Neural progenitor cell (in vitro differentiated cells): ENCODE results near the gene CHST6. TPM values are rescaled to one million over a fixed set of nuclear protein-coding genes. Genes with fewer than 3 reads are reported as not detected.

Source experiments
- DNase-seq: peaks from one replicate; pipeline ENCODE4 v3.0.0-alpha.2; 2016; ENCODE audit warnings: low spot score
- H2AFZ ChIP-seq: fragments of 200-600 bp; sonication (generic); replicated peaks from 2 replicates; pipeline ENCODE4 v1.6.1; 2016; ENCODE audit warnings: antibody characterized with exemption
- H3F3A ChIP-seq: fragments of 200-600 bp; sonication (generic); 2 replicates; pipeline ENCODE4 v1.6.1; 2016; ENCODE audit warnings: antibody characterized with exemption, low read depth
- H3K27ac ChIP-seq: fragments of 200-600 bp; sonication (generic); 2 replicates; pipeline ENCODE4 v1.5.1; 2016; ENCODE audit warnings: mild to moderate bottlenecking
- H3K27me3 ChIP-seq: fragments of 200-600 bp; sonication (generic); 2 replicates; pipeline ENCODE4 v1.6.1; 2016; ENCODE audit warnings: mild to moderate bottlenecking, moderate library complexity
- H3K36me3 ChIP-seq: fragments of 200-600 bp; sonication (generic); 2 replicates; pipeline ENCODE4 v1.5.1; 2016
- H3K4me1 ChIP-seq: fragments of 200-600 bp; sonication (generic); 2 replicates; pipeline ENCODE4 v1.6.1; 2016; ENCODE audit warnings: mixed run types
- H3K4me2 ChIP-seq: fragments of 200-600 bp; sonication (generic); 2 replicates; pipeline ENCODE4 v1.6.1; 2016
- H3K4me3 ChIP-seq: fragments of 200-600 bp; sonication (generic); 2 replicates; pipeline ENCODE4 v1.5.1; 2016
- H3K79me2 ChIP-seq: fragments of 200-600 bp; sonication (generic); 2 replicates; pipeline ENCODE4 v1.6.1; 2016; ENCODE audit warnings: low read depth
- H3K9ac ChIP-seq: fragments of 200-600 bp; sonication (generic); 2 replicates; pipeline ENCODE4 v1.6.1; 2016
- H3K9me3 ChIP-seq: fragments of 200-600 bp; sonication (generic); 2 replicates; pipeline ENCODE4 v1.5.1; 2016; ENCODE audit warnings: low read depth
- H4K20me1 ChIP-seq: fragments of 200-600 bp; sonication (generic); 2 replicates; pipeline ENCODE4 v1.6.1; 2016; ENCODE audit warnings: low read depth
- H3K27ac Mint-ChIP-seq: 3 replicates; pipeline ENCODE4 v1.8.0; 2021; ENCODE audit warnings: mixed read lengths
- H3K27me3 Mint-ChIP-seq: 2 replicates; pipeline ENCODE4 v1.8.0; 2022; ENCODE audit warnings: low read depth, mild to moderate bottlenecking, inconsistent platforms, moderate library complexity, mixed read lengths; ENCODE audit not compliant: insufficient read depth
- H3K36me3 Mint-ChIP-seq: 3 replicates; pipeline ENCODE4 v1.8.0; 2021; ENCODE audit warnings: mixed read lengths
- H3K4me1 Mint-ChIP-seq: 3 replicates; pipeline ENCODE4 v1.8.0; 2021; ENCODE audit warnings: mixed read lengths
- H3K4me3 Mint-ChIP-seq: 3 replicates; pipeline ENCODE4 v1.8.0; 2021; ENCODE audit warnings: mild to moderate bottlenecking, moderate library complexity, mixed read lengths
- H3K9me3 Mint-ChIP-seq: 3 replicates; pipeline ENCODE4 v1.8.0; 2020; ENCODE audit warnings: mixed read lengths
- CTCF ChIP-seq: fragments of 200-600 bp; sonication (generic); IDR thresholded peaks from 2 replicates; pipeline ENCODE4 v1.5.1; 2017; ENCODE audit warnings: antibody characterized with exemption, mild to moderate bottlenecking
- EZH2 ChIP-seq: fragments of 200-600 bp; sonication (generic); IDR thresholded peaks from 2 replicates; pipeline ENCODE4 v1.6.1; 2017; ENCODE audit warnings: antibody characterized with exemption, mild to moderate bottlenecking, moderate library complexity
- EZH2phosphoT487 ChIP-seq: fragments of 200-600 bp; sonication (generic); IDR thresholded peaks from 2 replicates; pipeline ENCODE4 v1.6.1; 2017; ENCODE audit warnings: antibody characterized with exemption
- total RNA-seq: library from RNA; depleted of rRNA; stranded (reverse); fragments of >200 nt; gene quantifications from 2 replicates; pipeline ENCODE4 v1.2.3, GENCODE V29; 2015; ENCODE audit warnings: low replicate concordance

The CHST6 gene
- total RNA-seq, 1 donor from 2014 or later = 6.2 TPM

GRCh38 chr16:75534560-75535205, 39.4 kb upstream of the CHST6 start:
- Mint-ChIP-seq H3K36me3 (peaks cover 2% of the 10 kb centered on the region), H3K27ac (peak overlapping the region; percentile 21), H3K4me1 (no peaks in the 10 kb centered on the region), H3K27me3 (peaks cover 4% of the 10 kb centered on the region), H3K9me3 (no peaks in the 10 kb centered on the region), H3K4me3 (no peak overlapping the region)
- TF ChIP-seq CTCF = no peak
- no peak for TF ChIP-seq EZH2
- no peak for TF ChIP-seq EZH2phosphoT487
- DNase-seq = no peak
- H3K4me1 ChIP-seq = no peaks in the 10 kb centered on the region
- no peaks in the 10 kb centered on the region for H3K79me2 ChIP-seq
- no peaks in the 10 kb centered on the region for H3K27me3 ChIP-seq
- H3F3A ChIP-seq = no peaks in the 10 kb centered on the region
- no peak overlapping the region for H2AFZ ChIP-seq
- H3K4me3 ChIP-seq = no peak overlapping the region
- no peak overlapping the region for H3K27ac ChIP-seq
- H4K20me1 ChIP-seq = no peaks in the 10 kb centered on the region
- H3K4me2 ChIP-seq = no peak overlapping the region
- H3K36me3 ChIP-seq = no peaks in the 10 kb centered on the region
- H3K9ac ChIP-seq = no peak overlapping the region
- H3K9me3 ChIP-seq = no peaks in the 10 kb centered on the region

DNA sequence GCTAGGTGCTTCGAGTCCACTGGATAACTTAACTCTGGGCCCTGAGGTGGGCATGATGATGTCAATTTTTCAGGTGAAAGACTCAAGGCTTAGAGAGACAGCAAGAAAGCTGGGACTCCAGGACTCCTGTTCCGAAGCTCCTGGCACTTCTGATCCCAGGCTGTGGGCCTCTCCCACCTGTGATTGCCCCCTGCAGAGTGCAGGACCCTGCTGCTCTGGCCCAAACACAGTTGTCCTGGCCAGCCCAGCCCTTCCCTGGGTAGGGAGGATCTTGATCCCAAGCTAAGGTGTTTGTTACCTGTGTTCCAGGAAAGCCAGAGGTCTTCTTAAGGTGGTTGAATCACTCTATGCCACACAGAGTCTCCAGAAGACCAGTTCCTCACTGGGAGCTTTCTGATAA, 37.5 kb upstream of the CHST6 start:
- Mint-ChIP-seq H3K27ac (no peak overlapping the region), H3K4me3 (no peak overlapping the region)
- H3F3A ChIP-seq = no peaks in the 10 kb centered on the region

GRCh38 chr16:75532142-75532765, 37.0 kb upstream of the CHST6 start:
- Mint-ChIP-seq H3K4me3 (no peak overlapping the region), H3K36me3 (peaks cover 3% of the 10 kb centered on the region), H3K27me3 (peaks cover 4% of the 10 kb centered on the region), H3K4me1 (no peaks in the 10 kb centered on the region), H3K9me3 (no peaks in the 10 kb centered on the region), H3K27ac (no peak overlapping the region)
- Histone ChIP-seq H3K9me3 (no peaks in the 10 kb centered on the region), H3K27me3 (no peaks in the 10 kb centered on the region), H2AFZ (no peak overlapping the region), H3K36me3 (no peaks in the 10 kb centered on the region), H3K27ac (no peak overlapping the region), H3K79me2 (no peaks in the 10 kb centered on the region), H3K4me3 (no peak overlapping the region), H3K9ac (no peak overlapping the region), H3K4me1 (no peaks in the 10 kb centered on the region), H3F3A (no peaks in the 10 kb centered on the region), H4K20me1 (no peaks in the 10 kb centered on the region), H3K4me2 (no peak overlapping the region)
- TF ChIP-seq CTCF = no peak
- TF ChIP-seq EZH2phosphoT487 = no peak
- TF ChIP-seq EZH2 = no peak
- no peak for DNase-seq

More for the DNA sequence above, 37.5 kb upstream of the CHST6 start:
- H3K4me3 ChIP-seq = no peak overlapping the region
- H3K79me2 ChIP-seq = no peaks in the 10 kb centered on the region
- no peak overlapping the region for H3K9ac ChIP-seq
- no peaks in the 10 kb centered on the region for H3K4me1 Mint-ChIP-seq
- no peaks in the 10 kb centered on the region for H3K9me3 ChIP-seq
- no peak overlapping the region for H3K27ac ChIP-seq
- no peak overlapping the region for H3K4me2 ChIP-seq
- H3K27me3 ChIP-seq = no peaks in the 10 kb centered on the region
- no peak for DNase-seq
- H3K36me3 Mint-ChIP-seq = peaks cover 3% of the 10 kb centered on the region
- H3K9me3 Mint-ChIP-seq = no peaks in the 10 kb centered on the region
- H3K4me1 ChIP-seq = no peaks in the 10 kb centered on the region
- TF ChIP-seq CTCF = no peak
- TF ChIP-seq EZH2 = no peak
- no peak for TF ChIP-seq EZH2phosphoT487
- no peaks in the 10 kb centered on the region for H4K20me1 ChIP-seq
- H3K36me3 ChIP-seq = no peaks in the 10 kb centered on the region
- H3K27me3 Mint-ChIP-seq = peaks cover 4% of the 10 kb centered on the region
- no peak overlapping the region for H2AFZ ChIP-seq
